H9 (cell line): ENCODE results near the gene MEIOSIN. TPM values are rescaled to one million over a fixed set of nuclear protein-coding genes. Genes with fewer than 3 reads are reported as not detected.

ENCODE experiments used
- DNase-seq: peaks from one replicate; pipeline ENCODE4 v3.0.0-alpha.2; 2017
- H2AFZ ChIP-seq: one replicate; pipeline ENCODE4 v1.6.1; 2013; ENCODE audit warnings: mild to moderate bottlenecking, low read length, control low read depth, moderate library complexity
- H2AK5ac ChIP-seq: 2 replicates; pipeline ENCODE4 v1.6.1; 2013; ENCODE audit warnings: low read length, control low read depth, mixed read lengths; ENCODE audit not compliant: insufficient read length
- H2BK120ac ChIP-seq: one replicate; pipeline ENCODE4 v1.6.1; 2013; ENCODE audit warnings: low read depth, mild to moderate bottlenecking, low read length, control low read depth, inconsistent platforms; ENCODE audit not compliant: poor library complexity, severe bottlenecking
- H2BK12ac ChIP-seq: 2 replicates; pipeline ENCODE4 v1.6.1; 2013; ENCODE audit warnings: low read length, control low read depth, mixed read lengths, low read depth; ENCODE audit not compliant: insufficient read length
- H2BK15ac ChIP-seq: 2 replicates; pipeline ENCODE4 v1.6.1; 2013; ENCODE audit warnings: low read depth, low read length, control low read depth
- H2BK20ac ChIP-seq: one replicate; pipeline ENCODE4 v1.6.1; 2013; ENCODE audit warnings: low read depth, mild to moderate bottlenecking, low read length, control low read depth, inconsistent platforms; ENCODE audit not compliant: poor library complexity, severe bottlenecking
- H2BK5ac ChIP-seq: 2 replicates; pipeline ENCODE4 v1.6.1; 2013; ENCODE audit warnings: low read length, control low read depth, mixed read lengths; ENCODE audit not compliant: insufficient read length
- H3K14ac ChIP-seq: 2 replicates; pipeline ENCODE4 v1.6.1; 2013; ENCODE audit warnings: low read length, control low read depth; ENCODE audit not compliant: insufficient read depth
- H3K18ac ChIP-seq: 2 replicates; pipeline ENCODE4 v1.6.1; 2013; ENCODE audit warnings: low read depth, mild to moderate bottlenecking, mixed read lengths, low read length, control low read depth; ENCODE audit not compliant: insufficient read length
- H3K23ac ChIP-seq: 2 replicates; pipeline ENCODE4 v1.6.1; 2013; ENCODE audit warnings: low read length, control low read depth, mixed read lengths, low read depth; ENCODE audit not compliant: insufficient read length
- H3K23me2 ChIP-seq: 2 replicates; pipeline ENCODE4 v1.6.1; 2013; ENCODE audit warnings: low read depth, mild to moderate bottlenecking, mixed read lengths, low read length, control low read depth; ENCODE audit not compliant: insufficient read length, poor library complexity, severe bottlenecking
- H3K27ac ChIP-seq: 2 replicates; pipeline ENCODE4 v1.5.1; 2013; ENCODE audit warnings: low read length, control low read depth, mixed read lengths, low read depth; ENCODE audit not compliant: insufficient read length
- H3K27me3 ChIP-seq: 2 replicates; pipeline ENCODE4 v1.6.1; 2013; ENCODE audit warnings: low read length, control low read depth, inconsistent platforms; ENCODE audit not compliant: insufficient read depth
- H3K4ac ChIP-seq: 2 replicates; pipeline ENCODE4 v1.6.1; 2013; ENCODE audit warnings: low read depth, mild to moderate bottlenecking, control low read depth, inconsistent platforms, low read length, moderate library complexity
- H3K4me1 ChIP-seq: 2 replicates; pipeline ENCODE4 v1.6.1; 2013; ENCODE audit warnings: low read length, control low read depth, inconsistent platforms; ENCODE audit not compliant: insufficient read depth
- H3K4me2 ChIP-seq: 2 replicates; pipeline ENCODE4 v1.6.1; 2013; ENCODE audit warnings: low read length, control low read depth, mixed read lengths; ENCODE audit not compliant: insufficient read length, insufficient read depth
- H3K56ac ChIP-seq: 2 replicates; pipeline ENCODE4 v1.6.1; 2013; ENCODE audit warnings: low read depth, mild to moderate bottlenecking, mixed read lengths, low read length, control low read depth; ENCODE audit not compliant: insufficient read length
- H3K79me1 ChIP-seq: 2 replicates; pipeline ENCODE4 v1.6.1; 2013; ENCODE audit warnings: low read depth, mild to moderate bottlenecking, moderate library complexity, low read length, control low read depth, inconsistent platforms; ENCODE audit not compliant: insufficient read depth, poor library complexity, severe bottlenecking
- H3K79me2 ChIP-seq: 2 replicates; pipeline ENCODE4 v1.6.1; 2013; ENCODE audit warnings: low read length, control low read depth, inconsistent platforms; ENCODE audit not compliant: insufficient read depth
- H3K9ac ChIP-seq: 2 replicates; pipeline ENCODE4 v1.6.1; 2013; ENCODE audit warnings: low read length, control low read depth, mixed read lengths; ENCODE audit not compliant: insufficient read length; ENCODE audit errors: extremely low read depth
- H3K9me3 ChIP-seq: one replicate; pipeline ENCODE4 v1.6.1; 2013; ENCODE audit warnings: low read depth, low read length, inconsistent platforms; ENCODE audit not compliant: control insufficient read depth
- H3T11ph ChIP-seq: one replicate; pipeline ENCODE4 v1.6.1; 2013; ENCODE audit warnings: mild to moderate bottlenecking, low read length, control low read depth, inconsistent platforms
- H4K20me1 ChIP-seq: one replicate; pipeline ENCODE4 v1.6.1; 2013; ENCODE audit not compliant: control insufficient read depth, insufficient read length, insufficient read depth
- H4K5ac ChIP-seq: 2 replicates; pipeline ENCODE4 v1.6.1; 2013; ENCODE audit warnings: low read depth, mild to moderate bottlenecking, mixed read lengths, low read length, control low read depth; ENCODE audit not compliant: insufficient read length
- H4K8ac ChIP-seq: replicated peaks from 2 replicates; pipeline ENCODE4 v1.6.1; 2013; ENCODE audit warnings: low read length, control low read depth, mixed read lengths, low read depth; ENCODE audit not compliant: insufficient read length
- H4K91ac ChIP-seq: 2 replicates; pipeline ENCODE4 v1.6.1; 2013; ENCODE audit warnings: low read depth, mild to moderate bottlenecking, moderate library complexity, mixed read lengths, low read length, control low read depth; ENCODE audit not compliant: insufficient read length
- H3K27ac Mint-ChIP-seq, 3 experiments: 2 replicates in 2 of 3; 3 replicates in 1 of 3; pipeline ENCODE4 v1.8.0; 2020 to 2021; ENCODE audit warnings: mixed read lengths in 3 of 3, mild to moderate bottlenecking in 1 of 3, moderate library complexity in 1 of 3
- H3K27me3 Mint-ChIP-seq: 2 replicates; pipeline ENCODE4 v1.8.0; 2021; ENCODE audit warnings: low read depth, mild to moderate bottlenecking, moderate library complexity, mixed read lengths
- H3K36me3 Mint-ChIP-seq, 3 experiments: 2 replicates in 2 of 3; 3 replicates in 1 of 3; pipeline ENCODE4 v1.8.0; 2020 to 2021; ENCODE audit warnings: low read depth in 3 of 3, mixed read lengths in 3 of 3; ENCODE audit not compliant: insufficient read depth in 1 of 3
- H3K4me1 Mint-ChIP-seq, 2 experiments: 2 replicates each; pipeline ENCODE4 v1.8.0; 2020; ENCODE audit warnings: mixed read lengths in 2 of 2
- H3K4me3 Mint-ChIP-seq, 2 experiments: 2 replicates in 1 of 2; 3 replicates in 1 of 2; pipeline ENCODE4 v1.8.0; 2020 to 2021; ENCODE audit warnings: mild to moderate bottlenecking in 2 of 2, mixed read lengths in 2 of 2, moderate library complexity in 1 of 2
- H3K9me3 Mint-ChIP-seq, 2 experiments: 2 replicates in 1 of 2; 3 replicates in 1 of 2; pipeline ENCODE4 v1.8.0; 2020; ENCODE audit warnings: mild to moderate bottlenecking in 2 of 2, mixed read lengths in 2 of 2, moderate library complexity in 1 of 2
- CTCF ChIP-seq: fragments of 200-600 bp; sonication (generic); conservative IDR thresholded peaks from 3 replicates; pipeline ENCODE4 v1.8.0; 2021; ENCODE audit warnings: antibody characterized with exemption, mild to moderate bottlenecking
- WGBS: extraction: QIAGEN DNeasy Blood & Tissue Kit; methylation state at CpG from one replicate; pipeline ENCODE4 v1.1.7; 2013; ENCODE audit warnings: missing lambda C conversion rate, low lambda C conversion rate, mixed read lengths; ENCODE audit not compliant: insufficient read length; ENCODE audit errors: extremely low coverage; 5-methylcytosine and 5-hydroxymethylcytosine counted together
- total RNA-seq: library from RNA; stranded (reverse); gene quantifications from 2 replicates; pipeline ENCODE4 v1.2.1, GENCODE V29; 2021

Gene MEIOSIN
- total RNA-seq, 1 experiment from 2014 or later, result not detected

DNA sequence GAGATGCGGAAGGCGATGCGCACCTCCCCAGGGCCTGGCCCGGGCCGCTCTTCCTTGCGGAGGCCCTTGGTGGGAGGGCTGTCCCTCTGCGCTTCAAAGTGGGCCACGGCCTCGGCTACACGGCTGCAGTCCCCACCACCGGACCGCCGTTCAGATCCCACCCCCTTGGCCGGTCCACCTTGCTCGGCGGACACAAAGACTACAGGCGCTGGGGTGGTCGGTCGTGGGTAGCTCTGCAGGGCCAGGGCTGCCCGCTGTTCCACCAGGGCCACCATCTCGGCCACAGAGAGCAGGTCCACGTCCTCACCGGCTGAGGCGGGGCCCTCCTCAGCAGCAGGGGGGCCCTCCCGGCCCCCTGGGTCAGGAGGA lies 20.6 kb upstream of the MEIOSIN start:
- H3T11ph ChIP-seq, result no peak overlapping the region
- H4K8ac ChIP-seq, result no peak overlapping the region
- H3K4ac ChIP-seq, result no peak overlapping the region
- DNase-seq, result no peak
- H3K56ac ChIP-seq, result no peak overlapping the region
- H3K4me3 Mint-ChIP-seq, result no peak overlapping the region
- no peak overlapping the region for H4K5ac ChIP-seq
- no peak overlapping the region for H2BK12ac ChIP-seq
- no peak overlapping the region for H3K27ac Mint-ChIP-seq
- no peak overlapping the region for H3K23ac ChIP-seq
- no peaks in the 10 kb centered on the region for H4K20me1 ChIP-seq
- H2AK5ac ChIP-seq, result no peak overlapping the region
- no peak overlapping the region for H2BK20ac ChIP-seq
- no peak overlapping the region for H4K91ac ChIP-seq
- H2BK15ac ChIP-seq, result no peak overlapping the region
- no peaks in the 10 kb centered on the region for H3K9me3 Mint-ChIP-seq
- no peak overlapping the region for H2AFZ ChIP-seq
- H3K23me2 ChIP-seq, result peaks cover 9% of the 10 kb centered on the region
- H3K14ac ChIP-seq, result no peak overlapping the region
- no peaks in the 10 kb centered on the region for H3K4me1 ChIP-seq
- peaks cover 13 to 22% (median 14%) of the 10 kb centered on the region in 3 experiments; a peak in 6 of 7 replicates for H3K36me3 Mint-ChIP-seq
- peaks cover 15 to 30% of the 10 kb centered on the region in 2 experiments for H3K4me1 Mint-ChIP-seq
- H3K27me3 ChIP-seq, result no peaks in the 10 kb centered on the region
- no peak overlapping the region for H2BK5ac ChIP-seq
- H3K9me3 ChIP-seq, result no peaks in the 10 kb centered on the region
- no peak overlapping the region for H3K27ac ChIP-seq
- no peak overlapping the region for H3K4me2 ChIP-seq
- no CpG with 5 or more reads among the region's 25 CpGs for WGBS
- no peak for TF ChIP-seq CTCF
- peaks cover 12% of the 10 kb centered on the region; the same call in 1 of the 2 replicates for H3K79me2 ChIP-seq
- no peak overlapping the region for H2BK120ac ChIP-seq
- H3K79me1 ChIP-seq, result no peaks in the 10 kb centered on the region
- H3K18ac ChIP-seq, result no peak overlapping the region
- H3K9ac ChIP-seq, result no peak overlapping the region
- no peaks in the 10 kb centered on the region; the same call in 1 of the 2 replicates for H3K27me3 Mint-ChIP-seq
